Measurements from ENCODE around the gene STAB1. TPM values are rescaled to one million over a fixed set of nuclear protein-coding genes. Genes with fewer than 3 reads are reported as not detected.

The STAB1 gene
- total and polyA plus RNA-seq, 2 of the 13 experiments (the other 11 are each of a cell fraction or from before 2014, with no cell fraction given) = 0.09 to 0.34 TPM

DNA sequence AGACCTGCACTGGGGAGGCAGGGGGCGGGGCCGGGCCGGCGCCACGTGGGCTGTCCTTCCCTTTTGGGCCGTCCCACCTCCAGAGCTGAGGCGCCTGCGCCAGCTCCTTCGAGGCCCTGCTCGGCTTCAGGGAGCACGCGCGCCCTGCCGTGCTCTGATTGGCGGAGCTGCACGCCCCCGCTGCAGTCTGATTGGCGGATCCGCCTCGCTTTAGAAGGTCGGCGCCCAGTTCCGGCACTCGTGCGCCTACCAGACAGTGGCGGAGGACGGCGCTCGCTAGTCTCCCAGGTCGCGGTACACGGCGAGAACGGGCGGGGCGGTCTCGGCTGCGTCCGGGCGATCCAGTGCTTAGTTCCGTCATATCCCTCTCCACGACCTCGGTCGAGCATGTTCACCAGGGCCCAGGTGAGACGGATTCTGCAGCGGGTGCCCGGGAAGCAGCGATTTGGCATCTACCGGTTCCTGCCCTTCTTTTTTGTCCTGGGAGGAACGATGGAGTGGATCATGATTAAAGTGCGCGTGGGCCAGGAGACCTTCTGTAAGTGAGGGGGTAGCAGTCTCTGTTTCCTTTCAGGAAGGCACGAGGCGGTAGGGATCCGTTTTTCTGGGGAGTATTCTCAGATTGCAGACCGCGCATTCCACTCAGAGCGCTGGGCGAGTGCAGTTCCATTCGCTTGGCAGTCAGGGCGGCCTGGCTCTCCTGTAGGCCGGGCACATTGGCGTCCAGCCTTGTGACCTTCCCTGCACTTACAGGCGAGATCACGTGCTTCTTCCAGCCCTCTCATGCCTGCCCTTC is 41.4 kb downstream of the STAB1 start, which contains the start of gene UQCC5 (continued):
- TF ChIP-seq MTF2 (CRISPR knock-in tag; IDR thresholded peaks at IDR 0.05; ENCODE audit: borderline replicate concordance) (no peak), ZNF792 (CRISPR knock-in tag; IDR thresholded peaks at IDR 0.05) (peak; percentile 92), E2F5 (CRISPR knock-in tag; conservative IDR thresholded peaks at IDR 0.05) (no peak; the same call in 1 of the 2 replicates), PRDM15 (CRISPR knock-in tag; IDR thresholded peaks at IDR 0.05) (peak; percentile 68; the same call in 1 of the 2 replicates), SNAPC2 (CRISPR knock-in tag; IDR thresholded peaks at IDR 0.05) (0 out of 2 replicates have a peak, but pooled peaks have one; percentile 26), HNRNPLL (IDR thresholded peaks at IDR 0.05; ENCODE audit: low read depth, low read length, poor library complexity, severe bottlenecking) (peak; percentile 88), REXO4 (CRISPR knock-in tag; IDR thresholded peaks at IDR 0.05; ENCODE audit: borderline replicate concordance) (no peak), ZNF17 (CRISPR knock-in tag; IDR thresholded peaks at IDR 0.05) (no peak), AHR (CRISPR knock-in tag; IDR thresholded peaks at IDR 0.05) (no peak), ZNF605 (CRISPR knock-in tag; IDR thresholded peaks at IDR 0.05) (peak; percentile 46), KLF9 (CRISPR knock-in tag; IDR thresholded peaks at IDR 0.05; ENCODE audit: low read depth) (no peak), HNRNPL (IDR thresholded peaks at IDR 0.05; ENCODE audit: low read depth, low read length) (no peak), MIER3 (CRISPR knock-in tag; IDR thresholded peaks at IDR 0.05; ENCODE audit: borderline replicate concordance) (peak; percentile 57; the same call in 1 of the 2 replicates)
- TF ChIP-seq, protein P1, sequence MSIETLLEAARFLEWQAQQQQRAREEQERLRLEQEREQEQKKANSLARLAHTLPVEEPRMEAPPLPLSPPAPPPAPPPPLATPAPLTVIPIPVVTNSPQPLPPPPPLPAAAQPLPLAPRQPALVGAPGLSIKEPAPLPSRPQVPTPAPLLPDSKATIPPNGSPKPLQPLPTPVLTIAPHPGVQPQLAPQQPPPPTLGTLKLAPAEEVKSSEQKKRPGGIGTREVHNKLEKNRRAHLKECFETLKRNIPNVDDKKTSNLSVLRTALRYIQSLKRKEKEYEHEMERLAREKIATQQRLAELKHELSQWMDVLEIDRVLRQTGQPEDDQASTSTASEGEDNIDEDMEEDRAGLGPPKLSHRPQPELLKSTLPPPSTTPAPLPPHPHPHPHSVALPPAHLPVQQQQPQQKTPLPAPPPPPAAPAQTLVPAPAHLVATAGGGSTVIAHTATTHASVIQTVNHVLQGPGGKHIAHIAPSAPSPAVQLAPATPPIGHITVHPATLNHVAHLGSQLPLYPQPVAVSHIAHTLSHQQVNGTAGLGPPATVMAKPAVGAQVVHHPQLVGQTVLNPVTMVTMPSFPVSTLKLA (IDR thresholded peaks at IDR 0.05) = peak; percentile 93
- TF ChIP-seq, protein P2, sequence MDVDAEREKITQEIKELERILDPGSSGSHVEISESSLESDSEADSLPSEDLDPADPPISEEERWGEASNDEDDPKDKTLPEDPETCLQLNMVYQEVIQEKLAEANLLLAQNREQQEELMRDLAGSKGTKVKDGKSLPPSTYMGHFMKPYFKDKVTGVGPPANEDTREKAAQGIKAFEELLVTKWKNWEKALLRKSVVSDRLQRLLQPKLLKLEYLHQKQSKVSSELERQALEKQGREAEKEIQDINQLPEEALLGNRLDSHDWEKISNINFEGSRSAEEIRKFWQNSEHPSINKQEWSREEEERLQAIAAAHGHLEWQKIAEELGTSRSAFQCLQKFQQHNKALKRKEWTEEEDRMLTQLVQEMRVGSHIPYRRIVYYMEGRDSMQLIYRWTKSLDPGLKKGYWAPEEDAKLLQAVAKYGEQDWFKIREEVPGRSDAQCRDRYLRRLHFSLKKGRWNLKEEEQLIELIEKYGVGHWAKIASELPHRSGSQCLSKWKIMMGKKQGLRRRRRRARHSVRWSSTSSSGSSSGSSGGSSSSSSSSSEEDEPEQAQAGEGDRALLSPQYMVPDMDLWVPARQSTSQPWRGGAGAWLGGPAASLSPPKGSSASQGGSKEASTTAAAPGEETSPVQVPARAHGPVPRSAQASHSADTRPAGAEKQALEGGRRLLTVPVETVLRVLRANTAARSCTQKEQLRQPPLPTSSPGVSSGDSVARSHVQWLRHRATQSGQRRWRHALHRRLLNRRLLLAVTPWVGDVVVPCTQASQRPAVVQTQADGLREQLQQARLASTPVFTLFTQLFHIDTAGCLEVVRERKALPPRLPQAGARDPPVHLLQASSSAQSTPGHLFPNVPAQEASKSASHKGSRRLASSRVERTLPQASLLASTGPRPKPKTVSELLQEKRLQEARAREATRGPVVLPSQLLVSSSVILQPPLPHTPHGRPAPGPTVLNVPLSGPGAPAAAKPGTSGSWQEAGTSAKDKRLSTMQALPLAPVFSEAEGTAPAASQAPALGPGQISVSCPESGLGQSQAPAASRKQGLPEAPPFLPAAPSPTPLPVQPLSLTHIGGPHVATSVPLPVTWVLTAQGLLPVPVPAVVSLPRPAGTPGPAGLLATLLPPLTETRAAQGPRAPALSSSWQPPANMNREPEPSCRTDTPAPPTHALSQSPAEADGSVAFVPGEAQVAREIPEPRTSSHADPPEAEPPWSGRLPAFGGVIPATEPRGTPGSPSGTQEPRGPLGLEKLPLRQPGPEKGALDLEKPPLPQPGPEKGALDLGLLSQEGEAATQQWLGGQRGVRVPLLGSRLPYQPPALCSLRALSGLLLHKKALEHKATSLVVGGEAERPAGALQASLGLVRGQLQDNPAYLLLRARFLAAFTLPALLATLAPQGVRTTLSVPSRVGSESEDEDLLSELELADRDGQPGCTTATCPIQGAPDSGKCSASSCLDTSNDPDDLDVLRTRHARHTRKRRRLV (CRISPR knock-in tag; IDR thresholded peaks at IDR 0.05) = peak; percentile 71; the same call in 1 of the 2 replicates
- TF ChIP-seq, protein P3, sequence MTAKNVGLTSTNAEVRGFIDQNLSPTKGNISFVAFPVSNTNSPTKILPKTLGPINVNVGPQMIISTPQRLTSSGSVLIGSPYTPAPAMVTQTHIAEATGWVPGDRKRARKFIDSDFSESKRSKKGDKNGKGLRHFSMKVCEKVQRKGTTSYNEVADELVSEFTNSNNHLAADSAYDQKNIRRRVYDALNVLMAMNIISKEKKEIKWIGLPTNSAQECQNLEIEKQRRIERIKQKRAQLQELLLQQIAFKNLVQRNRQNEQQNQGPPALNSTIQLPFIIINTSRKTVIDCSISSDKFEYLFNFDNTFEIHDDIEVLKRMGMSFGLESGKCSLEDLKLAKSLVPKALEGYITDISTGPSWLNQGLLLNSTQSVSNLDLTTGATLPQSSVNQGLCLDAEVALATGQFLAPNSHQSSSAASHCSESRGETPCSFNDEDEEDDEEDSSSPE (CRISPR knock-in tag; IDR thresholded peaks at IDR 0.05) = peak; percentile 75

All from HepG2 (cell line).